Stimulated activated naive CD8-positive, alpha-beta T cell treated with anti-CD3 and anti-CD28 coated beads, Interleukin-15, Interleukin-2, amounts not matched to agents 100 ng/mL and 50 ng/mL, for 24 hours (primary cell): ENCODE data around the gene IFIT2.
"Not testable (repeated sequence)": the region's sequence is repeated elsewhere in the genome, so short reads cannot be mapped to it uniquely, and the experiment has no call there.

Experiments
- H3K27ac Mint-ChIP-seq: one replicate; pipeline ENCODE4 v1.8.0; 2021; ENCODE audit warnings: mild to moderate bottlenecking, mixed read lengths
- H3K27me3 Mint-ChIP-seq: one replicate; pipeline ENCODE4 v1.8.0; 2021; ENCODE audit warnings: mixed read lengths
- H3K36me3 Mint-ChIP-seq: one replicate; pipeline ENCODE4 v1.8.0; 2021; ENCODE audit warnings: low read depth, mixed read lengths
- H3K4me1 Mint-ChIP-seq: one replicate; pipeline ENCODE4 v1.8.0; 2021; ENCODE audit warnings: low read depth, mixed read lengths
- H3K4me3 Mint-ChIP-seq: one replicate; pipeline ENCODE4 v1.8.0; 2021; ENCODE audit warnings: mild to moderate bottlenecking, mixed read lengths
- H3K9me3 Mint-ChIP-seq: one replicate; pipeline ENCODE4 v1.8.0; 2021; ENCODE audit warnings: mixed read lengths

The IFIT2 gene

DNA sequence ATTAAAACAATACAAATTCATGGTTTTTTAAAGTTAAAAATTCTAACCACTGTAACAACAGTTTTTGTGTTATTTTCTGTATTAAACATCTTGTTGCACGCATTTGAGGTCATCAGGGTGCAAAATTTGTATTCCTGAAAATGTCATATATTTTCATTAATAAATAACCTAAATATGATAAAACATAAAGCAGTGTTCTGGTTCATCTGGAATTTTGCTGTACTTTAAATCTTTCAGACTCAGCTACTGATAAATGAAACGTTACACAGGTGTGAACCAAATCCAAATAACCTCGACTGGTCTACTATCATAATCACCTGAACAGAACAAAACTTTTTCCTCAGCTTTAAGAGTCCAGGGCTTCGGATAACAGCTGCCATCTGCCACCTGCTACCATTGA lies 6.9 kb downstream of the IFIT2 start:
- Mint-ChIP-seq H3K4me1 (peaks cover 10% of the 10 kb centered on the region), H3K27ac (no peak overlapping the region), H3K4me3 (no peak overlapping the region), H3K27me3 (no peaks in the 10 kb centered on the region), H3K36me3 (peaks cover 25% of the 10 kb centered on the region), H3K9me3 (peaks cover 4% of the 10 kb centered on the region)

DNA sequence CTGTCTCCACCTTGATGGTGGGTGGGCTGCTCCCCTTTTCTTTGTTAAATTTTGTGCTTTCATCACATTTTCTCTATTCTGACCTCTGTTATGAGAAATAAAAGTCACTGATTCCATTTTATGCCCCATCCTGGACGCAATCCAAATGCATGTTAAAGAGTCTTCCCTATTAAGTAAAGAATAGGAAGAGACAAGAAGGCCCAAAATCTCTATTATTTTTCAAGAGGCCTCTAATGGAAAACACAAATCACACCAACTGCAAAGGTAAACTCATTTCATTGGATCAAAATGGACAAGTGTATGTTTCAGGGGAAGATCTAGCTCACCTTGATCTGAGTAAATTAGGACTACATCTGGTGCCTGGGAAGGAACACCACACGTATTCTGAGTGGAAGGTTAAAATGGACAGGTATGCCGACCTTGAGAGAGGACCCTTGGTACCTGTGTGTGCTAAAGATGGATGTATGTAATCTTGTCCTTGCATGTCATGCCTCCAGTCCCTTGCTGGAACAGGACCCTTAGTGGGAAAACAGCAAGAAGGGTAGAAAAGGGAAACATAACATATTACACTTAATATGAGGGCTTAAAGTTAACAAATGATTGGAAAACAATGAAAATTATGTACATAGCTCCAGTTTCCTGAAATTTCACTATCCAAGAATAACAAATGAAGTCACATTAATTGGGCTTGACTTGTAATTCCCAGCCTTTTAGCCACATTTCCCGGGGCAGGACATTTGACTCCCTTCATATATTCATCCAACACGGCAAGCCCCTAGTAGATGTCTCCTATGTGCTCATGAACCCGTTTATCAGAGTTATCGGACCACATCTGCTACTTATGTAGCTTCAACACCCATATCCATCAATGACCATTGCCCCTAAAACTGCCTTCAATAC lies 7.6 kb downstream of the IFIT2 start:
- peaks cover 3% of the 10 kb centered on the region for H3K4me1 Mint-ChIP-seq
- H3K36me3 Mint-ChIP-seq = peaks cover 25% of the 10 kb centered on the region
- no peak overlapping the region for H3K4me3 Mint-ChIP-seq
- H3K27me3 Mint-ChIP-seq = no peaks in the 10 kb centered on the region
- H3K9me3 Mint-ChIP-seq = peaks cover 4% of the 10 kb centered on the region
- no peak overlapping the region for H3K27ac Mint-ChIP-seq

DNA sequence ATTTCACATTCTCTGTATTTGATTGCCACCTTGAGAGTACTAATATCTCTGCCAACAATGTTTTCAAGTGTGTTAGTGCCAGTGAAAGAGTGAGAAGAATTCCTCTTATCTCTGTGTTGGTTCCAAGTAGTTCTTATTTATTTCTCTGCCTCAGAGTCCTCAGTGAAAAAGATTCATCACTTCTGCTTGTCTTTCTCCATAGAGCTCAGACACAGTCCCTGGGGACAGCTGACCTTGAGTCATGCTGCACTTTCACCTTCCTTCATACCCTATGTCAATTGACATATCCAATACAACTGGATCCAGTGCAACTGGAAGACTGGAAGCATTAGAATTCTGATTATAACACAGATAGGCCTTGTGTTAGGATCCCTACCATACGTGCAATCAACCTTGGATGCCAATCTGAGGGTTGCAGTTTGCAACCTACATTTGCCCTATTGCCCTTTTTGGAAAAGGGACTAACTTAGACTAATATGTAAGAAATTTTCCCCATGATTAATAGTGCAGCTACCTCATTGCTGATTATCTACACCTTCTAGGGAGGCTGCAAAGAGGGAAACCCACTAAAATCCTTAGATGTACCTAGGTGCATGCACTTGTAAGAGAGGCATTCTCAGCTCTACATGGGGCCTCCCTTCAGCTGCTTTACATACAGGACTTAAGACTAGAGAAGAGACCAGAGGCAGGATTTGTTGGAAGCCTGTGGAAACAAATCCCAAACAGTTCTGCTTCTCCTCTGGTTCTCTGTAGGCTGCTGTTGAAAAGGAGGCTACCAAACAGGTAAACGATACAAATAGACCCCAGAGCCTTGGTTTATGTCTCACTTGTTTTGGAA lies 8.4 kb downstream of the IFIT2 start:
- H3K4me1 Mint-ChIP-seq = no peaks in the 10 kb centered on the region
- no peaks in the 10 kb centered on the region for H3K27me3 Mint-ChIP-seq
- peaks cover 4% of the 10 kb centered on the region for H3K9me3 Mint-ChIP-seq
- H3K4me3 Mint-ChIP-seq = no peak overlapping the region
- no peak overlapping the region for H3K27ac Mint-ChIP-seq
- H3K36me3 Mint-ChIP-seq = peaks cover 25% of the 10 kb centered on the region

DNA sequence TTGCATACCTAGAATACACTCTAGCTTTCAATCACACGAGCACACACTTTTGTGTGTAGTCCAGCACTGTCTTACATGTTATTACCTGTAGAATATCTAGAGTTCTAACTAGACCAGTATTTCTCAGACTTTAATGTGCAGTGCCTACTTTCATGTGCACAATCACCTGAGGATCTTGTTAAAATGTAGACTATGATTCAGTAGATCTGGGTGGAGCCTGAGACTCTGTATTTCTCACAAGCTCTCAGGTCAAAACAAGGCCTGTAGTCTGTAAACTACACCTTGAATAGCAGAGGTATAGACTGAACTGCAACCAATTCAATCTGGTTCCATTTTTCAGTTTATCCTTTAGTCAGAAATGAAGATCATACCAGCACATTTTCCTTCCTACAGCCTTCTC lies 11.1 kb downstream of the IFIT2 start:
- H3K4me1 Mint-ChIP-seq = no peaks in the 10 kb centered on the region
- peaks cover 10% of the 10 kb centered on the region for H3K36me3 Mint-ChIP-seq
- H3K9me3 Mint-ChIP-seq = peaks cover 7% of the 10 kb centered on the region
- no peak overlapping the region for H3K27ac Mint-ChIP-seq
- H3K27me3 Mint-ChIP-seq = peaks cover 7% of the 10 kb centered on the region
- no peak overlapping the region for H3K4me3 Mint-ChIP-seq

DNA sequence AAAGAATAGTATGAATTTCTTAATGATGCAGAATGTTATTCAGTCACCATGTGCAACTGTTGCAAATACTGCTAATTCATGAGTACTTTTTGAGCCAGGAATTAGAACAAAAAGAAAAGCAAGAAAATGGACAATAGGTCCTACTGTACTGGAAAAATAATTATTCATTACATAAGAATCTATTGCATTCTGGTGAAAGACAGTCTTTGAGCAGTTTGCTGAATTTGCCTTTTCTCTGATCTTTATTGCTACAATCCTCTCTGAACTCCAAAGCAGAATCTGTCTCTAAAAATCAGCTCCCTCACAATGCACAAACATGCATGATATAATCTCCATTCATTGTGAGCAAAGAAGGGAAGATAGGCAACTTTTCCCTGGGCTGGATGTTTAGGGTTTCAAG lies 12.8 kb downstream of the IFIT2 start:
- H3K4me1 Mint-ChIP-seq = no peaks in the 10 kb centered on the region
- peaks cover 7% of the 10 kb centered on the region for H3K9me3 Mint-ChIP-seq
- H3K27ac Mint-ChIP-seq = no peak overlapping the region
- H3K4me3 Mint-ChIP-seq = no peak overlapping the region
- H3K27me3 Mint-ChIP-seq = peaks cover 12% of the 10 kb centered on the region
- H3K36me3 Mint-ChIP-seq = peaks cover 5% of the 10 kb centered on the region

DNA sequence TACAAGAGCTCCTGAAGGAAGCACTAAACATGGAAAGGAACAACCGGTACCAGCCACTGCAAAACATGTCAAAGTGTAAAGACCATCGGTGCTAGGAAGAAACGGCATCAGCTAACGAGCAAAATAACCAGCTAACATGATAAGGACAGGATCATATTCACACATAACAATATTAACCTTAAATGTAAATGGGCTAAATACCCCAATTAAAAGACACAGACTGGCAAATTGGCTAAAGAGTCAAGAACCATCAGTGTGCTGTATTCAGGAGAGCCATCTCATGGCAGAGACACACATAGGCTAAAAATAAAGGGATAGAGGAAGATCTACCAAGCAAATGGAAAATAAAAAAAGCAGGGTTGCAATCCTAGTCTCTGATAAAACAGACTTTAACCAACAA lies 16.2 kb downstream of the IFIT2 start:
- H3K4me3 Mint-ChIP-seq, H3K9me3 Mint-ChIP-seq, H3K4me1 Mint-ChIP-seq, H3K27ac Mint-ChIP-seq, H3K36me3 Mint-ChIP-seq: not testable (repeated sequence)
- peaks cover 23% of the 10 kb centered on the region for H3K27me3 Mint-ChIP-seq

DNA sequence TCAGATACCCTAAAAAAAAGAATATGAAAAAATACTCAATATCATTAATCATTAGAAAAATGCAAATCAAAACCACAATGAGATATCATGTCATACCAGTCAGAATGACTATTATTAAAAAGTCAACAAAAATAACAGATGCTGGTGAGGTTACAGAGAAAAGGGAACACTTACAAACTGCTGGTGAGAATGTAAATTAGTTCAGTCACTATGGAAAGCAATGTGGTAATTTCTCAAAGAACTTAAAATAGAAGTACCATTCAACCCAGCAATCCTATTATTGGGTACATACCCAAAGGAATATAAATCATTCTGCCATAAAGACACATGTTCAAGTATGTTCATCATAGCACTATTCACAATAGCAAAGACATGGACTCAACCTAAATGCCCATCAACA lies 23.2 kb downstream of the IFIT2 start:
- peaks cover 18% of the 10 kb centered on the region for H3K27me3 Mint-ChIP-seq
- not testable (repeated sequence) for H3K9me3 Mint-ChIP-seq, H3K36me3 Mint-ChIP-seq, H3K27ac Mint-ChIP-seq, H3K4me3 Mint-ChIP-seq
- H3K4me1 Mint-ChIP-seq = peaks cover 26% of the 10 kb centered on the region

DNA sequence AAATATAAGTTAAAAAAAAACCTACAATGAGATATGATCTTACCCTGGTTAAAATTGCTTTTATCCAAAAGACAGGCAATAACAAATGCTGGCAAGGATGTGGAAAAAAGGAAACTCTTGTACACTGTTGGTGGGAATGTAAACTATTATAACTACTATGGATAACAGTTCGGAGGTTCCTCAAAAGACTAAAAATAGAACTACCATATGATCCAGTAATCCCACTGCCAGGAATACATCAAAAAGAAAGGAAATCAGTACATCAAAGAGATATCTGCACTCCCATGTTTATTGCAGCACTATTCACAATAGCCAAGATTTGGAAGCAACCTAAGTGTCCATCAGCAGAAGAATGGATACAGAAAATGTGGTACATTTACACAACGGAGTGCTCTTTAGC lies 24.0 kb downstream of the IFIT2 start:
- H3K36me3 Mint-ChIP-seq, H3K4me3 Mint-ChIP-seq, H3K9me3 Mint-ChIP-seq: not testable (repeated sequence)
- Mint-ChIP-seq H3K27me3 (peaks cover 18% of the 10 kb centered on the region), H3K4me1 (peaks cover 34% of the 10 kb centered on the region), H3K27ac (peak overlapping the region; percentile 39)

DNA sequence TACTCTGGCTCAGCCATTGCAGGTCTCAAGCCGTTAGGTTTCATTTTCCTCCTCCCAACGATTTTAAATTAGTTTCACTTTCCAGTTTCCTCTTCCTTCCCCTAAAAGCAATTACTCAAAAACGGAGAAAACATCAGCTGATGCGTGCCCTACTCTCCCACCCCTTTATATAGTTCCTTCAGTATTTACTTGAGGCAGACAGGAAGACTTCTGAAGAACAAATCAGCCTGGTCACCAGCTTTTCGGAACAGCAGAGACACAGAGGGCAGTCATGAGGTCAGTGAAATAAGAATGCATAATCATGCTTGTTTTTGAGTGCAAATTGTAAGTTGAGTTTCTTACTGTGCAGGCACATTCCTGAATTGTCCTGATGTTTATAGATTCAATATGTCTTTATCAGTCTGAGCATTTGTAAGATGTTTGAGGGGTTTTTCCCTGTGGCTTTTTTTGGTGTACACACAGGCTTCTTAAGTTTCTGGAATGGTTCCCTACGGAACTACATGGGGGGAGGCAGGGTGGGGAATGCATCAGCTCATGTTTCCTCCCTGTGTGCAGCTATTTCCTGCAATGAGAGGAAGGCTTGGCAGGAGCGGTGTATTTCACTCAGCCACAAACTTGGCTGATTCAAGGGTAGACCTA lies 26.1 kb downstream of the IFIT2 start, which contains the start of gene IFIT3:
IFIT3 (plus strand) TSS at position 195 of the 639 bp plus-strand sequence; CDS start at position 272, 77 bp downstream.
- Mint-ChIP-seq H3K4me3 (peak within 1 kb of the TSS; percentile 84), H3K4me1 (peaks cover 53% of the 10 kb centered on the region), H3K36me3 (no peaks in the 10 kb centered on the region), H3K27me3 (peaks cover 11% of the 10 kb centered on the region), H3K9me3 (no peaks in the 10 kb centered on the region), H3K27ac (peak within 1 kb of the TSS; percentile 76)

DNA sequence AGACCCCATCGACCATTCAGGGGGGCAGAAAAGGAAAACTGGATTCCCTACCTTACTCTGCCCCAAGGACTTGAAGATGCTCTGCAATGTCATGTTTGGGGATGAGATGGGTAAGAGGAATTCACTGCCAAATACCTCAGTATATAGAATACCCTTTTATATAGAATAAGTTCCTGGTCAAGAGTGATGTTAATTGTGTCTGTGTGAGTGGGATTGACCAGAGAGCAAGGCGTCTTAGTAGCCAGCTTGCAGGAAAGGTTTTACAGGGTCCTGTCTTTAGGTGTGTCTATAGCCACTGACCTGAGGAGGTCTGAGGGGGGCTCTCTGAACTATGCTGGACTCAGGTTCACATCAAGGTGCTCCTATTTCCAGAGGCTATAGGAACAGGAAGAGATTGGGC lies 27.3 kb downstream of the IFIT2 start:
- no peaks in the 10 kb centered on the region for H3K9me3 Mint-ChIP-seq
- no peak overlapping the region for H3K27ac Mint-ChIP-seq
- peaks cover 65% of the 10 kb centered on the region for H3K4me1 Mint-ChIP-seq
- no peaks in the 10 kb centered on the region for H3K36me3 Mint-ChIP-seq
- no peak overlapping the region for H3K4me3 Mint-ChIP-seq
- H3K27me3 Mint-ChIP-seq = peaks cover 4% of the 10 kb centered on the region

DNA sequence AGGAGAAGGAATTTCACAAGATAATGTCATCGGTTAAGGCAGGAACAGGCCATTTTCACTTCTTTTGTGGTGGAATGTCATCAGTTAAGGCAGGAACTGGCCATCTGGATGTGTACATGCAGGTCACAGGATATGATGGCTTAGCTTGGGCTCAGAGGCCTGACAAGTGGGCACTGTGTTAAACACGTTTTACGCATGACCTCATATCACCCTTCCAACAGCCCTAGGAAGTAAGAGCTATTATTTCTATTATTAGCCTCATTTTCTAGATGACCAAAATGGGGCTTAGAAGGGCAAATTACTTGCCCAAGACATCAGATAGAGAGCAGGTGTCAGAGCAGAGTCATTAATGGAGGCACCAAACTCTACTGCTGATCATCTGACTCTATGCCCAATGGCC lies 28.2 kb downstream of the IFIT2 start:
- Mint-ChIP-seq H3K27ac (peak overlapping the region; percentile 41), H3K4me3 (peak overlapping the region; percentile 47), H3K4me1 (peaks cover 70% of the 10 kb centered on the region)
- not testable (repeated sequence) for H3K27me3 Mint-ChIP-seq, H3K9me3 Mint-ChIP-seq, H3K36me3 Mint-ChIP-seq

DNA sequence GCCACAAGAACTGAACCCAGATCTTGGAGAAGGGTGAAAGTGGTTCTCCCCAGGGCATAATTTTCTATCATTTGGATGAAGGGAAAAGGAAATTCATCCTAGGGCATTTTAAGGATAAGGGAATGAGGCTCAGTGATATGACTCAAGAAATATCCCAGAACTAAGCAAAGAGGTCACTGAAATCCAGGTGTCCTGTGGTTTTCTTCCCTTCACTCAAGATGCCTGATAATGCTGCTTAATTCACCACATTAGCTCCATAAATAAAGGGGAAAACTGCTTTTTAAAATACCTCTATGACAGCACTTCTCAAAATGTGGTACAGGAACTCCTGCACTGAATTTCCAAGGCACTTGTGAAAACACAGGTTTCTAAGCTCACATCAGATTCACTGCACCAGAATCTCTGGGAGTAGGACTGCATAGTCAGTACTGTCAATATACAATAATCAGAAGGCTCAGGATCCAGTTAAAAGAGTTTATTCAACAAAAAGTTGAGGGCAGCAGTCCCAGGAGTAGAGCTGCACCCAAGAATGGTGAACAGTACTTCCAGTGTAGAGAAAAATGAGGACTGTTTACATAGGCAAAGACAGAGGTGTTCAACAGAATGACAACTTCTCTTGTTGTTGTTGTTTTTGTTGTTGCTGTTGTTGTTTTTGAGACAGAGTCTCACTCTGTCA lies 28.8 kb downstream of the IFIT2 start:
- Mint-ChIP-seq H3K9me3 (no peaks in the 10 kb centered on the region), H3K4me3 (peak overlapping the region; percentile 47), H3K27ac (peak overlapping the region; percentile 42), H3K36me3 (no peaks in the 10 kb centered on the region), H3K4me1 (peaks cover 77% of the 10 kb centered on the region), H3K27me3 (peaks cover 4% of the 10 kb centered on the region)

DNA sequence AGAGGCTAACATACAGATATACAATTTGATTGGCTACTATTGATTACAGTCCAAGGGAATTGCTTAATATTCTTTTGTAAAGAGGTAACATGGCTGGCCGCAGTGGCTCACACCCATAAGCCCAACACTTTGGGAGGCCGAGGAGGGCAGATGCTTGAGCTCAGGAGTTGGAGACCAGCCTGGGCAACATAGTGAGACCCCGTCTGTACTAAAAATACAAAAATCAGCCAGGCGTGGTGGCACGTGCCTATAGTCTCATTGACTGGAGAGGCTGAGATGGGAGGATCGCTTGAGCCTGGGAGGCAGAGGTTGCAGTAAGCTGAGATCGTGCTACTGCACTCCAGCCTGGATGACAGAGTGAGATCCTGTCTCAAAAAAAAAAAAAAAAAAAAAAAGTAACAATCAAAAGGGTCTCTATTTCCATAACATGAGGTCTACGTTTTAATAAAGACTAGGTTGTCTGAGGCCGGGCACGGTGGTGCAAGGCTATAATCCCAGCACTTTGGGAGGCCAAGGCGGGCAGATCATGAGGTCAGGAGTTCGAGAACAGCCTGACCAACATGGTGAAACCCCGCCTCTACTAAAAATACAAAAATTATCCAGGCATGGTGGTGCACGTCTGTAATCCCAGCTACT lies 29.8 kb downstream of the IFIT2 start:
- peak overlapping the region; percentile 87 for H3K27ac Mint-ChIP-seq

DNA sequence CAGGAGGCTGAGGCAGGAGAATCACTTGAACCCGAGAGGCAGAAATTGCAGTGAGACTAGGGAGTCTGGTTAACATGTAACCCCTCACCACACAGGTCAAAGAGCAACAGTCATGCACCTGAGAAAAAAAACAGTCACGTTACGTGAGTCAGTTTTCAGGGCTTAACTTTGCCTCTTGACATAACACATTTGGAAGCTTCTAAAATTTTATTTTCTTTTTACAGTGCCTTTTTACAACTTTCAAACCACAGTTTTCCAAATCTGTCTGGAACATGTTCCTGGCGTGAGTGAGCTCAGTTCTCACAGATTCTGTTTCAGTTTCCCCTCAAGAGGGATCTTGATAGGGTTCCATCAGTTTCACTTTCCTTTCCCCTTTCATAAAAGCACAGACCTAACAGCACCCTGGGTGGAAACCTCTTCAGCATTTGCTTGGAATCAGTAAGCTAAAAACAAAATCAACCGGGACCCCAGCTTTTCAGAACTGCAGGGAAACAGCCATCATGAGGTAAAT lies 30.3 kb downstream of the IFIT2 start:
- peak overlapping the region; percentile 81 for H3K4me3 Mint-ChIP-seq
- H3K4me1 Mint-ChIP-seq = peaks cover 86% of the 10 kb centered on the region
- H3K36me3 Mint-ChIP-seq = no peaks in the 10 kb centered on the region
- no peaks in the 10 kb centered on the region for H3K9me3 Mint-ChIP-seq
- peaks cover 7% of the 10 kb centered on the region for H3K27me3 Mint-ChIP-seq
- H3K27ac Mint-ChIP-seq = peak overlapping the region; percentile 87

More for the DNA sequence above, 29.8 kb downstream of the IFIT2 start:
- not testable (repeated sequence) for H3K27me3 Mint-ChIP-seq, H3K36me3 Mint-ChIP-seq, H3K9me3 Mint-ChIP-seq
- Mint-ChIP-seq H3K4me3 (peak overlapping the region; percentile 81), H3K4me1 (peaks cover 80% of the 10 kb centered on the region)
